Measurements from ENCODE around the gene DCUN1D2.
A peak's percentile ranks its signal among the peaks of the same experiment; 100 is the strongest.
"Not testable (repeated sequence)": the region's sequence is repeated elsewhere in the genome, so short reads cannot be mapped to it uniquely, and the experiment has no call there.

Gene DCUN1D2

GRCh38 chr13:113461022-113461751, 29.3 kb downstream of the DCUN1D2 start:
- no peak for DNase-seq

DNA sequence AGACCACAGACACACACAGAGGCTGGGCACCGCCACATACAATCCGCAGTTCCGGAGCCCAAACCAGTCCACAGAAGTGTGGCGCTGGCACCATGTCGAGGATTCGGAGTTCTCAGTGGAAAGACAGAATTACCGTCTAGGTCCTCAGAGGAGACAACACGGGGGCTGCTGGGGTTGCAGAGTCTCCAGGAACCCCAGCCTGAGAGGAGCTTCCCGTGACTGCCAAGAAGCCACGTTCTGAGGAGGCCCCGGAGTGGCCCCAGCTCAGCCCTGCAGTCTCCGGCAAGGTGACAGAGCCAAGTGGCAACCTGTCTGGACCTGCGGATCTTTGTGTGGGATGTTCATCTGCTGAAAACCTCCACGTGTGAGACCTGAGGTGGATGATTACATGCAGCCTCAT, 29.9 kb downstream of the DCUN1D2 start:
- DNase-seq: no peak

GRCh38 chr13:113460064-113460555, 30.4 kb downstream of the DCUN1D2 start:
- no peak for DNase-seq

DNA sequence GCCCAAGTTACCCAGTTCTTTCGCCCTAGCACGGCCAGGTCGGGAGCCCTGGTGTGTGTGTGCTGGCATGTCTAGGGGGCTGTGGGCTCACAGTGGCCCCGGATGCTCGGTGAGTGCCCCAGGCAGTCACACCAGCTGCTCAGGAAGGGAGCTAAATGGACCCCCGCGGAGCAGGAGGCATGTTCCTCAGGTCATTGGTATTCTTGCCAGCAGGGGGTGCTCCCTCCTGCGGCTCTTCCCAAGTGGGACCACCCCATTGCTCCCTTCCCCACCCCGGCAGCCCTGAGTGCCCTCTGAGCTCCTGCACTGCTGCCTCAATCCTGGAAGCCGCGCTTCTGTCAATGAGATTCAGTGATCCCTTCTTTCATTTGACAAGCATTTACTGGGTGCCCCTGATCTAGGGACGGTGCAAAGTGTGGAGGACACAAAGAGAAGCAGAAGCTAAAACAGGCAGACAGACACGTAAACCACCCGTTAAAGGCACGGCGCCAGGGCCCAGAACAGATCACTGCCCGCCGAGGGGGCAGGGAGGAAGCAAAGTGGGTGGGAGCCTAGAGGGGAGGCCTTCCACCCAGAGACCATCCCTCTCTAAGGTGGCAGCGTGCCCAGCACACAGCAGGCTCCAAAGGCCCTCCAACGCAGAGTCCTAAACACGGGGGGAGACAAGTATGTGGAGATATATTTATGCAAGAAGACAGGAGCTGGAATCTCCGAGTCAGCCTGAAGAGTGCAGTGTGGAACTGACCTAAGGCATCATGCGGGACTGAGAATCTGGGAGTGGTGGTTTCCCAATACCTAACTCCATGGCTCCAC, 32.1 kb downstream of the DCUN1D2 start:
- DNase-seq: no peak

DNA sequence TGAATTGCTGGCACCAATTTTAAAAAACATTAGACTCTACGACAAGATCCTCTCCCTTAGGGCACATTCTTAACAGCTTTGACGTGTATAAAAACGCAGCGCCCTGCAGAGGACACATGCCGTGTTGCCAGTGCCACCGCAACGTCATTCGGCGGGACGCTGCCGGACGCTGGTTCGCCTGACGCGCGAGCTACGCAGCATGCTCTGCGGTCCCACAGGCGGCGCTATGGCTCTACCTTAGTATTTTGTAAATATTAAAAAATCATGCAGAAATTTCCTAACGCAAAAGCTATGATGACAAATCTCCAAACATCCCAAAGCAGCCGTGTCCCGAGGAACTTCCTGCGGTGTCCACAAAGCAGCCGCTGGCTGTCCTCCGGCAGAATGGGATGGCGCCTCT, 33.0 kb downstream of the DCUN1D2 start:
- DNase-seq: no peak

- DNase-seq: no peak
Observed at GRCh38 chr13:113456116-113456702, 34.3 kb downstream of the DCUN1D2 start.

GRCh38 chr13:113455384-113455783, 35.1 kb downstream of the DCUN1D2 start:
- no peak for DNase-seq

DNA sequence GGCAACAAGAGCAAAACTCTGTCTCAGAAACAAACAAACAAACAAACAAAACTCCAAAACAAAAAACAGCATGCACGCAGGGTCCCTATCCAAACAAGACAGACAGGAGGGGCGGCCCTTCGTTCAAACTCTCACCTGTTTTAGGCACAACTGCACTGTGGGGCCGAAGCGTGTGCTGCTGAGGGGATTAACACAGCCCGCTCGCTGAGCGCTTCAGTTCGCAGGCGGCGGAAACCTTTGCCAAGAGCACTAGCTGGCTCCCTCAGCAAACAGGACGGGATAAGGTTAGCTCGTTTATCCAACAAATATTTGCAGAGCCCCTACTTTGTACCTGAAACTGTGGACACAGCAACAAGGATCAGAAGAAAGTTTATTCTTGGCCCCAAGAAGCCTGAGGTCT, 35.6 kb downstream of the DCUN1D2 start:
- DNase-seq: no peak

- no peak for DNase-seq
Observed at GRCh38 chr13:113452942-113453901, 37.3 kb downstream of the DCUN1D2 start, which contains the start of gene ADPRHL1. TSS of gene ADPRHL1 (minus strand) at chr13:113453488. CDS start at chr13:113453437, 51 bp downstream.

DNA sequence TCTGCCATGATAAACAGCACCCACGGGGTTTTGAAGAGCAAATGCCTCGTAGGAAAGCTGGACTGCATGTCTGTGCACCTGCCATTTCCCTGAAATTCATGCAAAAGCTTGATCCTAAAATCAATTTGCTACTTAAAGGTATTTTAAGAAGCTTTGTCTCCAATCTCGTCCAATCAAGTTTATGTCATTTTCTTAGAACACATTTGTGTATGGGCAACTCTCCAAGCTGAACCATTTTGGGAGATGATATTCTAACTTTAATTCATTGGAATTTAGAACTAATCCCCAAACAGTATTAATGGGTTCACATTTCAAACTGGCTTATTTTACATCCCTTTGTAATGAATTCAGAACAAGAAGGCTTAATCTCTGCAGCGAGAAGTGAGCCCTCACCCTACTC, 38.0 kb downstream of the DCUN1D2 start:
- DNase-seq: no peak

DNA sequence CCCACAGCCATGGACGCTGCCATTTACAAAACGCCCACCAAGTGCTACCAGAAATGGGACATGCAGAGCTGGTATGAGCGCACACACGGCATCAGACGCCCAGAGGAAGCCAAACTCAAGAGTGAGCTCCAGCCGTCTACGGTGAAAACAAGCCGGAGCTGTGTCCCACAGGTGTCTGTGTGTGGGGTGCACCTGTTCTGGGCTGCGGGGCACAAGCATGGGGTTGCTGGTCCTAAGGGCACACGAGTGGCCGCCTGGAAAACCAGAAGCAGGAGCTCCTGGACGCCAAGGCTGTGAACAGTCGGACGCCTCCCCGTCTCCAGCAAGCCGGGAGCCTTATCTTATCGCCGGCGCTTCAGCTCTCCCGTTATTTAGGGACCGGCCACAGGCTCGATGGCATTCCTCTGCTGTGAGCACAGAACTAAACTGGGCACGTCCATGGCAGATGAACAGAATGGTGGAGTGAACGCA, 38.5 kb downstream of the DCUN1D2 start:
- no peak for DNase-seq

- DNase-seq: peak; percentile 42
Observed at GRCh38 chr13:113450861-113451620, 39.5 kb downstream of the DCUN1D2 start.

GRCh38 chr13:113450348-113450744, 40.2 kb downstream of the DCUN1D2 start:
- DNase-seq: not testable (repeated sequence)

DNA sequence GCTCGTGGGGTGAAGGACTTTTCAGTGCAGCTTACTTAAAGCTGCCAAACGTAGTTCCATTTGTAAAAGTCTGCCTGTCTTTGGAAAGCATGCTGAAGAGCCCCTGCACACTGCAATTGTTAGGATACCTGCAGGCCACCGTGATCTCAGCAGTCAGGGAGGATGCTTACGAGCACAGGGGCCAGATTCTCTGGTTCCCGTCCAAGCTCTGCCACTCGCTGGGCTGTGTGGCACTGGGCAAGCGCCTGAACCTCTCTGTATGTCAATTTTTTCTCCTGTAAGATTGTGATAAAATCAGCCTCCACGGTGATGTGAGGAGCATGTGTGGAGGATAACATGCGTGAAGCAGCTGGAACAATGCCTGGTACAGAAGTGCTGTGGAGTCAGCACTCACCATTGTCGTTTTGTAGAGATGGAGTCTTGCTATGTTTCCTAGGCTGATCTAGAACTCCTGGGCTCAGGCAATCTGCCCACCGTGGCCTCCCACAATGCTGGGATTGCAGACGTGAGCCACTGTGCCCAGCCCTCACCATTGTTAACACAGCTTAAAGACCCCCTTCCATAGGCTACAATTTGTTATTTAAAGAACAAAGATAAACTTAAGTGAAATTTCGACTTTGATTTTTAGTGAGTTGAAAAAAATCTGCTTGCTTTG, 40.7 kb downstream of the DCUN1D2 start:
- DNase-seq: no peak

DNA sequence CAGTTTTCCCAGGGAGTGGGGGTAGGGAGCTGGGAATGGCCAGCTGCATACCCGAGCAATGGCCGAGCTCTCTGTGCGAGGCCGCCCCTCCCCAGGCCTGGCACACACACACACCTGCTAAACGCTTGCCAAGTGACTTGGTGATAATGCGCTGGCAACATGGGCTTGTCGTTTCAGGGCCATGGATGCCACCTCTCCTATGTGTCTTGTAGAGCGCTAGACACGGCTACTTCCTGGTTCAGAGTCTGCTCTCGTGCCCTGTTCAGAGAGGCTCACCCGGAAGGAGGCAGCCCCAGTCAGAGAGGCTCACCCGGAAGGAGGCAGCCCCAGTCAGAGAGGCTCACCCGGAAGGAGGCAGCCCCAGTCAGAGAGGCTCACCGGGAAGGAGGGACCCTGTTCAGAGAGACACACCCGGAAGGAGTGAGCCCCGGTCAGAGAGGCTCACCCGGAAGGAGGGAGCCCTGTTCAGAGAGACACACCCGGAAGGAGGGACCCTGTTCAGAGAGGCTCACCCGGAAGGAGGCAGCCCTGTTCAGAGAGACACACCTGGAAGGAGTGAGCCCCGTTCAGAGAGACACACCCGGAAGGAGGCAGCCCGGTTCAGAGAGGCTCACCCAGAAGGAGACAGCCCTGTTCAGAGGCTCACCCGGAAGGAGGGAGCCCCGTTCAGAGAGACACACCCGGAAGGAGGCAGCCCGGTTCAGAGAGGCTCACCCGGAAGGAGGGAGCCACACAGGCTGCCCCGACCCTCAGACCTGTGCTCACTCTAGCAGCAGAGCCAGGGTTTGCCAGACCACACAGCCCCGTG, 41.4 kb downstream of the DCUN1D2 start:
- peak; percentile 97 for DNase-seq

- DNase-seq: peak; percentile 46
Observed at GRCh38 chr13:113448545-113448884, 42.0 kb downstream of the DCUN1D2 start.

GRCh38 chr13:113447596-113447995, 42.9 kb downstream of the DCUN1D2 start:
- no peak for DNase-seq

GRCh38 chr13:113446488-113446854, 44.0 kb downstream of the DCUN1D2 start:
- no peak for DNase-seq

DNA sequence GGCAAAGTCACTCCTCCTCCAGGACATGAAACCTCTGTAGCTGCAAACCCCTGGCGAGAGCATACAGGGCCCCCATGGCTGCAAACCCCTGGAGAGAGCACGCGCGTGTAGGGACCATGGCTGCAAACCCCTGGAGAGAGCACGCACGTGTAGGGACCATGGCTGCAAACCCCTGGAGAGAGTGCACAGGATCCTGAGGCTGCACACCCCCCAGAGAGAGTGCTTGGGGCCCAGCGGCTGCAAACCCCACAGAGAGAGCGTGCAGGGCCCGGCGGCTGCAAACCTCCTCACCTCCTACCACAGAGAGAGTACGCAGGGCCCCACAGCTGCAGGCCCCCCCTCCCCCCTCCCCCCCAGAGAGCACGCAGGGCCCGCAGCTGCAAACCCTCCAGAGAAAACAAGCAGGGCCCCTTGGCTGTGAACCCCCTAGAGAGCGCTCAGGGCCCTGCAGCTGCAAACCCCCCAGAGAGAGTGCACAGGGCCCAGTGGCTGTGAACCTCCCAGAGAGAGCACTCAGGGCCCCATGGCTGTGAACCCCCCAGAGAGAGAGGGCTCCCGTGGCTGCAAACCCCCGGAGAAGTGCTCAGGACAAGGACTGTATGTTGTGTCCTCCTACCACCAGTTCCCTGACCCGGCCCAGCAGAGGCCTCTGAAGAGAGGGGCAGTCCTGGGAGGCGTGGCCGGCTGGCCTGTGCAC, 44.6 kb downstream of the DCUN1D2 start:
- DNase-seq: no peak

- DNase-seq: no peak
Observed at GRCh38 chr13:113443991-113444390, 46.5 kb downstream of the DCUN1D2 start.
